Astrocyte (in vitro differentiated cells and primary cell): ENCODE measurements around the gene BRD7.

Experiments used
- CTCF ChIP-seq: IDR thresholded peaks from 2 replicates; pipeline ENCODE4 v1.5.1; 2011; ENCODE audit warnings: low read depth, mild to moderate bottlenecking, inconsistent platforms, low read length, moderate library complexity; ENCODE audit not compliant: insufficient read depth
- EZH2 ChIP-seq: IDR thresholded peaks from 2 replicates; pipeline ENCODE4 v1.6.1; 2012; ENCODE audit warnings: mild to moderate bottlenecking, low read length, inconsistent platforms; ENCODE audit not compliant: insufficient read depth

- TF ChIP-seq CTCF (no peak), EZH2 (no peak)
These were observed 87.3 kb downstream of the BRD7 start for GRCh38 chr16:50281391-50282009.
